Measurements from ENCODE around the gene DISP3. TPM values are rescaled to one million over a fixed set of nuclear protein-coding genes. Genes with fewer than 3 reads are reported as not detected.
"Not testable (repeated sequence)": the region's sequence is repeated elsewhere in the genome, so short reads cannot be mapped to it uniquely, and the experiment has no call there.

DISP3 gene
- total RNA-seq, 1 donor from 2014 or later, result 0.34 TPM

- no peak for DNase-seq (ENCODE audit: low spot score)
Measured at GRCh38 chr1:11576109-11576875, 97.3 kb downstream of the DISP3 start.

GRCh38 chr1:11578004-11578403 is 99.0 kb downstream of the DISP3 start:
- DNase-seq (ENCODE audit: low spot score), result no peak

- DNase-seq (ENCODE audit: low spot score), result no peak
Measured at GRCh38 chr1:11579506-11579905, 100.6 kb downstream of the DISP3 start.

GRCh38 chr1:11580049-11580448 is 101.1 kb downstream of the DISP3 start:
- DNase-seq (ENCODE audit: low spot score), result not testable (repeated sequence)

GRCh38 chr1:11581445-11581991 is 102.6 kb downstream of the DISP3 start:
- DNase-seq (ENCODE audit: low spot score), result no peak

GRCh38 chr1:11585389-11585788 is 106.4 kb downstream of the DISP3 start:
- DNase-seq (ENCODE audit: low spot score), result no peak

Other genes starting within 250 kb of the DISP3 start
- gene MTOR, start 216.6 kb upstream of the DISP3 start, total RNA-seq, result 59.2 TPM
- 20.3 TPM for gene UBIAD1, start 206.0 kb upstream of the DISP3 start, total RNA-seq
- gene FBXO2, start 175.3 kb downstream of the DISP3 start, total RNA-seq, result 3.5 TPM
- 19.3 TPM for gene FBXO44, start 175.7 kb downstream of the DISP3 start, total RNA-seq
- 7.5 TPM for gene FBXO6, start 185.0 kb downstream of the DISP3 start, total RNA-seq
- 16.6 TPM for gene MAD2L2, start 202.0 kb downstream of the DISP3 start, total RNA-seq
- 0.08 TPM for gene DRAXIN, start 212.6 kb downstream of the DISP3 start, total RNA-seq